Stomach (tissue), 8 donors: ENCODE results near the gene SMIM45.

Source experiments
- DNase-seq, 2 donors: peaks; one replicate each; pipeline versions ENCODE4 v3.0.0 to v3.0.0-alpha.2; 2013 to 2019
- H3K27ac ChIP-seq, 5 donors: fragments of 200-600 bp in 4 of 5; sonication (generic) in 4 of 5; one replicate each; pipeline ENCODE4 v1.5.1; 2013 to 2019; ENCODE audit warnings: mild to moderate bottlenecking in 1 of 5, moderate library complexity in 1 of 5
- H3K27me3 ChIP-seq, 3 donors: fragments of 200-600 bp; sonication (generic); one replicate each; pipeline ENCODE4 v1.5.1; 2017 to 2019; ENCODE audit warnings: mixed run types in 1 of 3
- H3K36me3 ChIP-seq, 4 donors: fragments of 200-600 bp; sonication (generic); 1 replicate in 3 of 4; 2 replicates in 1 of 4; pipeline ENCODE4 v1.5.1; 2016 to 2019
- H3K4me1 ChIP-seq, 4 donors: fragments of 200-600 bp; sonication (generic); one replicate each; pipeline ENCODE4 v1.5.1; 2016 to 2019
- H3K4me3 ChIP-seq, 4 donors: fragments of 200-600 bp; sonication (generic) in 3 of 4; one replicate each; pipeline ENCODE4 v1.5.1; 2016 to 2019; ENCODE audit warnings: mild to moderate bottlenecking in 1 of 4
- H3K9me3 ChIP-seq, 4 donors: fragments of 200-600 bp; sonication (generic); one replicate each; pipeline ENCODE4 v1.5.1; 2016 to 2019
- EP300 ChIP-seq: sonication (generic); formaldehyde crosslinking; IDR thresholded peaks from one replicate; pipeline ENCODE4 v1.6.1; 2017; ENCODE audit warnings: antibody characterized with exemption
- POLR2A ChIP-seq, 4 donors: fragments of 450-650 bp; IDR thresholded peaks; one replicate each; pipeline ENCODE4 v1.6.1; 2016; ENCODE audit warnings: antibody characterized with exemption in 4 of 4, control low read depth in 2 of 4, mild to moderate bottlenecking in 1 of 4, moderate library complexity in 1 of 4
- POLR2AphosphoS5 ChIP-seq, 3 donors: sonication (generic); formaldehyde crosslinking; IDR thresholded peaks; one replicate each; pipeline ENCODE4 v1.6.1; 2016; ENCODE audit warnings: antibody characterized with exemption in 3 of 3
- WGBS, 5 donors: extraction: QIAGEN DNeasy Blood & Tissue Kit in 3 of 5; methylation state at CpG; one replicate each; pipeline versions ENCODE4 v1.1.5 to v1.1.7; 2013 to 2018; 5-methylcytosine and 5-hydroxymethylcytosine counted together
- intact Hi-C: fragments of 100-400 bp; cut with DNase I; formaldehyde crosslinking; loops from one replicate; pipeline ENCODE4 v1.15.1; 2023; ENCODE audit warnings: low total_unique reads
- TF ChIP-seq, protein P1 (sequence below), 7 experiments: fragments of 450-650 bp in 4 of 7; fragments of 200-600 bp in 3 of 7; sonication (generic) in 3 of 7; IDR thresholded peaks; one replicate each; pipeline ENCODE4 v1.5.1; 2016 to 2019; ENCODE audit warnings: antibody characterized with exemption in 7 of 7, control low read depth in 2 of 7, mild to moderate bottlenecking in 1 of 7
- donor health status: healthy with polysubstance abuse.
- donor health status: Bipolar disorder and iron deficiency.
- donor health status: healthy.

Gene SMIM45

DNA sequence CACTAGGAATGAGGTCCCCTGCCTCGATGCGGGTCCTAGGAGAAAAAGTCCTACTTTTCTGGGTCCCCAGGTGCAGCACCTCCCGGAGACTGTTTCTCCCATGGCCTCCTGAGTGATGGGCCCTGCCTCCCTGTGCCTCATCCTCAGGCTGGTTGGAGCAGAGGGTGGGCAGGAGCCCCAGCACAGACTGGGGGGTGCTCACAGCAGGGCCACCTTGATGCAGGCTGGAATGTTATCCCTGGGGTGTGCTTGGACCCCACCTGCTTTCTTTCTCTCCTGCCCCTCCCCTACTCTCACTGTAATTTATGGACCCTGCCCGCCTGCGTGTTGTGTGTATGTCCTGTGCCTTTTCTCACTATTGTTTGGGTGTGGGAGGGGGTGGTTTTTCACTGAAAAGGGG lies 45.1 kb upstream of the SMIM45 start:
- H3K4me3 ChIP-seq = no peak overlapping the region
- 89 to 97% (median 91%) methylated on average over 5 of the region's 5 CpGs for WGBS, 5 donors
- TF ChIP-seq POLR2A (IDR thresholded peaks at IDR 0.05) = no peak
- no peak for TF ChIP-seq EP300
- TF ChIP-seq POLR2AphosphoS5 (IDR thresholded peaks at IDR 0.05) = no peak
- TF ChIP-seq, protein P1, sequence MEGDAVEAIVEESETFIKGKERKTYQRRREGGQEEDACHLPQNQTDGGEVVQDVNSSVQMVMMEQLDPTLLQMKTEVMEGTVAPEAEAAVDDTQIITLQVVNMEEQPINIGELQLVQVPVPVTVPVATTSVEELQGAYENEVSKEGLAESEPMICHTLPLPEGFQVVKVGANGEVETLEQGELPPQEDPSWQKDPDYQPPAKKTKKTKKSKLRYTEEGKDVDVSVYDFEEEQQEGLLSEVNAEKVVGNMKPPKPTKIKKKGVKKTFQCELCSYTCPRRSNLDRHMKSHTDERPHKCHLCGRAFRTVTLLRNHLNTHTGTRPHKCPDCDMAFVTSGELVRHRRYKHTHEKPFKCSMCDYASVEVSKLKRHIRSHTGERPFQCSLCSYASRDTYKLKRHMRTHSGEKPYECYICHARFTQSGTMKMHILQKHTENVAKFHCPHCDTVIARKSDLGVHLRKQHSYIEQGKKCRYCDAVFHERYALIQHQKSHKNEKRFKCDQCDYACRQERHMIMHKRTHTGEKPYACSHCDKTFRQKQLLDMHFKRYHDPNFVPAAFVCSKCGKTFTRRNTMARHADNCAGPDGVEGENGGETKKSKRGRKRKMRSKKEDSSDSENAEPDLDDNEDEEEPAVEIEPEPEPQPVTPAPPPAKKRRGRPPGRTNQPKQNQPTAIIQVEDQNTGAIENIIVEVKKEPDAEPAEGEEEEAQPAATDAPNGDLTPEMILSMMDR (IDR thresholded peaks at IDR 0.05) = no peak
- intact Hi-C loops = no loop called here
- H3K4me1 ChIP-seq = peaks cover 18 to 55% (median 41%) of the 10 kb centered on the region in 4 donors
- H3K36me3 ChIP-seq = peaks cover 31 to 62% (median 59%) of the 10 kb centered on the region in 4 donors
- H3K27me3 ChIP-seq = peaks cover 0 to 32% (median 25%) of the 10 kb centered on the region in 3 donors
- no peaks in the 10 kb centered on the region for H3K9me3 ChIP-seq
- H3K27ac ChIP-seq = no peak overlapping the region
- no peak for DNase-seq

DNA sequence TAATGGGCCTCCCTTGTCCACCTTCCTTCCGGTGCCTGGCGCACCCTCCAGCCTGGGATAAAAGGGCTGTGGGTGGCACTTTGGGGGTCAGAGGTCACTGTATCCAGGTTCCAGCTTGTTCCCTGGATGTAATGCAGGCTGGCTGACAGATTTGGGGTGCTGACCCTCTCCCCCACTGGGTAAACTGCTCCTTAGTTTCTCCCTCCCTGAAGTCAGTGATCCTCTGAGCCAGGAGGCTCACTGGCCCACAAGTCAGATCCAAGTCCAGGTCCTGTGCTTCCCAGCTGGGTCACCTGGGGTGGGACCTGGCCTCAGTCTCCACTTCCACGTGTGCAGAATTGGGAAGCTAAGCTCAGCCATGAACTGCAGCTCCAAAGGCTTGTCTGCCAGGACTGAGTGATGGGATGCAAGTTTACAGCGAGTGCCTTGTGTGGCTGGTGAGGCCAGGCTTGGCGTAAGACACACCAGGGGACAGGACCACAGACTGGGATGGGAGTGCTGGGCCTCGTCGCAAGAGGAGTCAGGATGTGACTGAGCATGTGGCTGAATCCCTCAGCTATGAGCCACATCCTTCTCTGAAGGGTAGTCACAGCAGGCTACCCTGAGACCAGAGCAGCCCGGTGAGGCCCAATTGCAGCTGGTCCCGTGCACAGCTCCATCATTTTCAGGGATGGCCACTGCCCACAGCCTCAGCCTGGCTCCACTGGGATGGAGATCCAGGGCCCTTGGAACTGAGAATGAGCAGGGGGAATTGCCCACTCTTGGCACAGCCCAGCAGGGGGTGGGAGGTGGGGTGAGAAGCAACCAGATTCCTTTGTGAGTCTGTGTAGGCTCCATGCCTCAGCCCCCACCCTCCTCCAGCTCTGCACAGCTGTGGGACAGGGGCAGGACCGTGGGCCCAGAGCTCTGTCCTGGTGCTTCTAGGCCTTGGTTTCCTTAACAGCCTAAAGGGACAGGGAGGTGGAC lies 44.2 kb upstream of the SMIM45 start:
- 78 to 93% (median 88%) methylated on average over 8 to 10 of the region's 10 CpGs for WGBS, 5 donors
- peaks cover 18 to 46% (median 32%) of the 10 kb centered on the region in 4 donors for H3K4me1 ChIP-seq
- no peak overlapping the region for H3K27ac ChIP-seq
- DNase-seq = no peak
- H3K36me3 ChIP-seq = peaks cover 31 to 53% (median 51%) of the 10 kb centered on the region in 4 donors
- no peak overlapping the region for H3K4me3 ChIP-seq
- intact Hi-C loops = no loop called here
- H3K27me3 ChIP-seq = peaks cover 0 to 41% (median 34%) of the 10 kb centered on the region in 3 donors
- no peaks in the 10 kb centered on the region for H3K9me3 ChIP-seq
- TF ChIP-seq, protein P1 (IDR thresholded peaks at IDR 0.05) = no peak
- TF ChIP-seq EP300 (no peak), POLR2AphosphoS5 (IDR thresholded peaks at IDR 0.05) (no peak), POLR2A (IDR thresholded peaks at IDR 0.05) (no peak)

DNA sequence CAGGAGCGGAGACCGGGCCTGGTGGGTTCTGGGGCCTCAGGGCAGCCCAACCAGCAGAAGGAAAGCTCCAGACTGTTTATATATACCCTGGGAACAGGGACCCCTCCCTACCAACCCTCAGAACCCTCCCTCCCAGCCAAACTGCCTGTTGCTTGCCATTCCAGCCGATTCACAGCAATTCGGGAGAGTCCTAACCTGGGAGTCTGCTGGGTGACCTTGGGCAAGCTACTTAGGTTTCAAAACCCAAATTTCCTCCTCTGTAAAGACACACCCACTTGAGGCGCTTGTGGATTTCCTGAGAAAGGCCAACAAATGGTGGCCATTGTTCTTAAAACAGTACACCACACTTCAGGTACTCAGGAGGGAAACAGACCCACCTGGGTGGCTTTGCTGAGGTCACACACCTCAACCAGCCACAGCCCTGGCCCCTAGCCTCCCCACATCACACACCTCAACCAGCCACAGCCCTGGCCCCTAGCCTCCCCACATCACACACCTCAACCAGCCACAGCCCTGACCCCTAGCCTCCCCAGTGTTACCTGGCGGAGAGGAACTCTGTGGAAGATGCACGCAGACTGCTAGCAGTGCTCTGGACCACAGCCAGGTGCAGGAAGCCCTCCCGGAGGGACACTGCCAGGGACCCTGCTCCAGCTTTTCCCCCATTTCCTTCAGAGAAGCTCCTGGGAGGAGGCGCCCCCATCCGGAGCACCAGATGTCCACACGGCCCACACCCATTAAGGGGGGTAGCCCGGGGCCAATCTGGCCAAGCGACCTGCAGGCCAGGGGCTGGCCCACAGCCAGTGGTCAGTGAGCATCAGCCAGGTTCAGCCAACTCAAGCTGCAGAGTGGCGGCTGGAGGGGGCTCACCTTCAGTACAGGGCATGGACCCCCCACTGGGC lies 43.3 kb upstream of the SMIM45 start:
- no peak overlapping the region for H3K27ac ChIP-seq
- 46 to 64% (median 49%) methylated on average over 3 to 14 of the region's 14 CpGs for WGBS, 5 donors
- no peaks in the 10 kb centered on the region for H3K9me3 ChIP-seq
- H3K36me3 ChIP-seq = peaks cover 22 to 44% (median 41%) of the 10 kb centered on the region in 4 donors
- TF ChIP-seq POLR2A (IDR thresholded peaks at IDR 0.05) (no peak), EP300 (no peak), POLR2AphosphoS5 (IDR thresholded peaks at IDR 0.05) (no peak)
- TF ChIP-seq, protein P1 (IDR thresholded peaks at IDR 0.05) = no peak
- H3K4me1 ChIP-seq = peaks cover 18 to 39% (median 30%) of the 10 kb centered on the region in 4 donors
- DNase-seq = no peak
- H3K4me3 ChIP-seq = no peak overlapping the region
- H3K27me3 ChIP-seq = peaks cover 4 to 51% (median 44%) of the 10 kb centered on the region in 3 donors
- intact Hi-C loops = no loop called here
